GM12872 (cell line): ENCODE measurements around the gene GNAS.

Experiments
- CTCF ChIP-seq: IDR thresholded peaks from 3 replicates; pipeline ENCODE4 v1.5.1; 2011; ENCODE audit warnings: low read depth, mild to moderate bottlenecking, low read length, moderate library complexity; ENCODE audit not compliant: insufficient read depth

Gene GNAS

GRCh38 chr20:58877976-58878360, 25.5 kb downstream of the GNAS start:
- no peak for TF ChIP-seq CTCF

- no peak for TF ChIP-seq CTCF
Observed at GRCh38 chr20:58878399-58878798, 25.9 kb downstream of the GNAS start.

- TF ChIP-seq CTCF: no peak
Observed at GRCh38 chr20:58880441-58880840, 27.9 kb downstream of the GNAS start.

- no peak for TF ChIP-seq CTCF
Observed at GRCh38 chr20:58880994-58881752, 28.7 kb downstream of the GNAS start.

GRCh38 chr20:58882704-58883089, 30.2 kb downstream of the GNAS start:
- TF ChIP-seq CTCF: no peak

GRCh38 chr20:58883241-58883691, 30.8 kb downstream of the GNAS start:
- no peak for TF ChIP-seq CTCF

GRCh38 chr20:58884966-58885365, 32.5 kb downstream of the GNAS start:
- TF ChIP-seq CTCF: no peak
